HG02938 (cell line): ENCODE data around the gene TRNP1.

Source experiments
- ATAC-seq: cut with Tn5 transposase; IDR thresholded peaks from one replicate; pipeline ENCODE4 v1.9.1; 2021; ENCODE audit warnings: mild to moderate bottlenecking, moderate library complexity; ENCODE audit not compliant: unreplicated experiment

TRNP1 gene

DNA sequence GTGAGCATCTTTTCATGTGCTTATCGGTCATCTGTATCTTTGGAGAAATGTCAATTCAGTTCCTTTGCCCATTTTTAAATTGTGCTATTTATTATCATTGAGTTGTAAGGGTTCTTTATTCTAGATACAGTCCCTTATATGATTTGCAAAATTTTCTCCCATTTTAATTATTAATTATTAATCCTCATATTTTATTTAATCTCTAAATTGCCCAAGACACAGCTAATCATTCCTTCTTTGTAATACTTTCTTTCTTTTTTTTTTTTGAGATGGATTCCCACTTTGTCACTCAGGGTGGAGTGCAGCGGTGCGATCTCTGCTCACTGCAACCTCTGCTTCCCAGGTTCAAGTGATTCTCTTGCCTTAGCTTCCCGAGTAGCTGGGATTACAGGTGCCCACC is 32.2 kb downstream of the TRNP1 start:
- no peak for ATAC-seq

DNA sequence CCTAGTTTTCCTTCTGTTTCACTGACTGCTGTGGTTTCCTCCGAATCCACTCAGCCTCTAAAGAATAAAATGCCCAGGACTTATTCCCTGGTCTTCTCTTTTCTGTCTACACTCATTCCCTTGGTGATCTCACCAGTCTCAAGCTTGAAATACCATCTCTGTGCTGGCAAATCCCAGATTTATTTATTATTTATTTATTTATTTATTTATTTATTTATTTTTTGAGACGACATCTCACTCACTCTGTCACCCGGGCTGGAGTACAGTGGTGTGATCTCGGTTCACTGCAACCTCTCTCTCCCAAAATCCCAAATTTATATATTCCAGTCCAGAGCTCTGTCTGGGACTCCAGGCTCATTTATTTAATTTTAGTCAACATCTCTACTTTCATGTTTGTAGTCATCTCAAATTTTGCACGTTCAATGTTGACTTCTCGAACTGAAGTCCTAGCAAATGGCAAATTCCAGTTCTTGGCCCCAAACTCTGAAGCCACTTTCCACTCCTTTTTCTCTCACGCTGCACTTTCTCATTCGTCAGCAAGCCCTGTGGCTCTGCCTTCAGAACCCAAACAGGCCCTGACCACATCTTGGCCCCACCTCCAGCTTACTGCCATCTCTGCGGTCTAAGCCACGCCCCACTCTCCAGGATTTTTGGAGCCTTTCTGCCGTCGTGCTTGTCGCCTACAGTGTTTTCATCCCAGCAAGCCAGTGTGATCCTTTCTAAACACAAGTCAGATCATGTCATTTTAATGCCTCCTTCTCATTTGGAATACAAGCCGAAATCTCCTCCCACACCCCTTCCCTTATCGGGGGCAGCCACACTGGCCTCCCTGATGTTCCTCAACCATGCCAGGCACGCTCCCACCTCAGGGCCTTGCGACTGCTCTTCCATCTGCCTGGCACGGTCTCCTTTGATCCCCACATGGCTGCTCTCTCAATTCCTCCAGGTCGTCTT is 33.4 kb downstream of the TRNP1 start:
- ATAC-seq: no peak

DNA sequence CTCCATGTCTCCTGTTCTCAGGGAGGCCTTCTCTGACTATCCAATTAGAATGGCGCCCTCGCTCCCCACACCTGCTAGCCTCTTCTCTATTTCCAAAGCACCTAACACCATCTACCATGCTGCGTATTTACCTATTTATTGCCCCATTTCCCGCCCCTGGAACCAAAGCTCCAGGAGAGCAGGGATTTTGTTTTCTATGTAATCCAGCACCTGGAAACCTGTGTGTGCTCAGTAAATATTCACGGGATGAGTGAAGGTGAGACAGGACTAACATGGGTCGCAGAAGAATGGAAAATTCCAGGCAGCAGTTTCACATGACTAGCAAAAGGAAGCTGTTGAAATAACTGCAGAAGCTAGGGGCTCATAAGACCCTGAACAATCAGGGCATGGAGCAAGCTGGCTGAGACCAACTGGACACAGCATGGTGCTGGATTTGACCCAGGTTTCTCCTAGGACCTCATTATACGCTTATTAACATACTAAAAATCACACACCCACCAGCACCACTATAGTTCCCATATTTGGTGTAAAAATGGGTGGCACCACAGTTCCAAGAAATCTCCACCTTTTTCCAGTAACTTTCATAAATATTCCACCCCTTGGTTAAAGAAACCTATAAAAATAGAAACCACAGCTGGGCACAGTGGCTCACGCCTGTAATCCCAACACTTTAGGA is 34.2 kb downstream of the TRNP1 start:
- no peak for ATAC-seq

DNA sequence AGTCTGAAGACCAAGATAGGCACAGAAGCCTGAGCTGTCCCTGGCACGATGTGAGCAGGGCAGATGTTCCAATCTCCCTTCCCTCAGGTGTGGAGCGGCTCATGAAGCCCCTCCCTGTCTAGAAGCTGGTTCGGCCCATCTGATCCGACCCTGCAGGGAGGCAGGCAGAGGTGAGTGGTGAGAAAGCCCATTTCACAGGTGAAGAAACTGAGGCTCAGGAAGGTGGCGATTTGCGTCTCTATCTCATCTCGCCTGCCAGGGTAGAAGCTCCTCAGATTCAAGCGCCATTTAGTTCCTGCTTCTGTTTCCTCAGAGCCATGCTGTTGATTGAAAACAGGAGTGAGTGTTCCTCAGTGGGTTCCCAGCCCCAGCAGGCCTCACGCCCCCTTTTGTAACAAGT is 36.0 kb downstream of the TRNP1 start:
- ATAC-seq: no peak

DNA sequence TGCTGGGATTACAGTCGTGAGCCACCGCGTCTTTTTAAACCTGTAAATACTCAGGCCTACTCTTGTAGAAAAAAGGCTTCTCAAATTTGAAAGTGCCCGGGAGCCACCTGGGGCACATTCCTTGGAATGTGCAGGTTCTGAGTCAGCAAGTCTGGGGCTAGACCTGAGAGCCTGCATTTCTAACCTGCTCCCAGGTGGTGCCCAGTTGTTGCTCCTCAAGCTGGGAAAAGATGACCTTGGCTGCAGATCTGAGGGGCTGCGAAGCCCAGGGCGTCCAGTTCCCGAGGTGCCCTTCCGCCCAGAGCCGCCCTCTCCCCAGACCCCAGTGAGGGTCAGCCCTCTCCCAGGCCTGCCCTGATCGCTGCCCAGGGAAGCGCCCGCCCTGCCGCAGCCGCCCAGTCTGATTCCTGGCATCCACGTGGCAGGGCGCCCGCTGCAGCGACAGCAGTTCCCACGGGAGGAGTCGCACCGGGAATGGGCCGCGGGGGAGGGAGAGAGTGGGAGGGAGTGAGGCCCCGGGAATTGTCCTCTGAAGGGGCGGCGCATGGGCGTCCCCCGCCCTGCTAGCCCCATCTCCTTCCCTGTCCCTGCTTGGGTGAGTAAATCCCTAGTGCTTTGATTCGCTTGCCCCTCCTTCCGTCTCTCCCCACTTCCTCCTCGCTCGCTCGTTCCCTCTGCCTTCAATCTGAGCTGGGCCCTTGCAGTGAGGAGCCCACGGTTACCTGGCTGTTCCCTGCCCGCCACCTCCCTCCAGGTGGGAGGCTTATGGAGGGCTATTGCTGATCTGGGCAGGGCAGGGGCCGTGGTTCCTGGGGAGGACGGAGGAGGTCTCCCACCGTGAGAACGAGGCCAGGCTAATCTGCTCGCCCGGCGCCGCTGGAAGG is 38.0 kb downstream of the TRNP1 start:
- ATAC-seq: no peak

DNA sequence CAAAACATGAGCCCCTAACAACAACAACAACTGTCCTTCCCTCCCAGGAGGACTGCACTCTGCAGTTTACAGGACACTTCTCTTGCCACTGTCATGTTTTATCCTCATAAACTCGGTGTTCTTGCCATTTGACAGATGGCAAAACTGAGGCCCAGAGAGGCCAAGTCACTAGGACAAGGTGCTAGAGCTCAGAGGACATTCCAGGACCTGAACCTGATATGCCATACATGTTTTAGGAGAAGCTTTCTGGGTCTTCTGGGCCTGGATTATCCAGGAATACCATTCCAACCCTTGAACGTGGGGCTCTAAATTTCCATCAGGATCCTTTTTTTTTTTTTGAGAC is 38.6 kb downstream of the TRNP1 start:
- no peak for ATAC-seq

DNA sequence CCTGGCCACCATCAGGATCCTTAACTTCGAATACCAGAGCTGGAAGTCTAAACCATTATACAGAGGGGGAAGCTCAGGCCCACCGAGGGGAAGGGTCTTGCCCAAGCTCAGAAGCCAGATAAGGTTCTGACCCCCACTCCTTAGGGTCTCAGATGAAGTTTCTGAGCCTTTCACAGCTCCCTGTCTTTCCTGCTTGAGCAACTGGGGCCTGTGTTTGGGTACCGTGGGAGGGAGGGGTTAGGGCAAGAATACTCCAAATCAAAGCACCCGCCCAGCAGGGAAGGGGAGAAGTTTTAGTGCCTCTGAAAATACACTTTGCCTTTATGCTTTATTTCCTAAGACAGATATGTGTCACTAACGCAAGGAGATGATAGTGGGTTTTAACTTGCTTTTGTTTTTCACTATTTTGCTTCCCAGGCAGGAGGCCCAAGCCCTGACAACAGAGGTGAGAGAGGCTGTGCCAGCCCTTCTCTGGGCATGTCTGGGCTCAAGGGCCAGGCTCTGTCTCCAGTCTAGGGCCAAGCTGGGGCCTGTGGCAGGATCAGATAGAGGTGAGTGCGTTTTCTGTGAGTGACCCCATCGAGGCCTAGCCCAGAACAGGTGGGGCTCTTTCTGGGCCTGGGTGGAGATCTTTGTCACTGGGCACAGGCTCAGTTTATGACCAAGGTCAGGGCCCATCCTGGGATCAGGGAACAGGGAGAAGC is 39.7 kb downstream of the TRNP1 start:
- ATAC-seq: no peak

DNA sequence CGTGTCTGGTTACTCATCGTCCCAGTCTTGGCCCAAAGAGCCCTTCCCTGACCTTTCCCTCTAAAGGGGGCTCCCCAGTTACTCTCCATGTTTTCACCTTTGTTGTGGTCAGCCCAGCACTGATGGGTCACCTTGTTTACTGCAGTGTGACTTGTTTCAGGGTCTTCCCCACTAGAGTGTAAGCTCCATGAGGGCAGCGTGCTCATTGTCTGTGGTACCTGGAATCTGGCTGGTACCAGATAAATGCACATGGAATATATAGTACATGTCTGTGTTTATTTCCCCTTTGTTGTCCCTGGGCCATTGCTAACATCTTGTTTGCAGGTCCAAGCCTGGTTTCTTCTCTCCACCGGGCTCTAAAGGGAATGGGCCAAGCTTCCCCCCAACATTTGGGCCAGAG is 41.9 kb downstream of the TRNP1 start:
- no peak for ATAC-seq

DNA sequence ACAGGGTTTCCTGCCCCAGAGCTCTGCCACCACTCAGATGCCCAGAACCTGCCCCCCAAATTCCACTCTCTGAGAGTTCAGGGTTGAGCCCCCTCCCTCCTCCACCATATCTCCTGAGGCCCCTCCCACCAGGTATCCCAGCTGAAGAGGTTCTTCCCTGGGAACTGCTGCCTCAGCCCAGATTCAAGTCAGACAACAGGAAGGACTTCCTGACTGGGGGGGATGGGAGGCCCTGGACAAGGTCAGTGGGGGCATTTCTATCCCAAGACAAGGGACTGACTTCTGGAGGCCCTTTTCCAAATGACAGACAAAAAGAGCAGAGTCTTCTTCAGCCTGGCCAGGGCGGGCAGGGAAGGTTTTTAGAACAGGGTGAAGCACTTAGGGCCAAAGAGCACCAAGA is 43.2 kb downstream of the TRNP1 start:
- ATAC-seq: no peak

DNA sequence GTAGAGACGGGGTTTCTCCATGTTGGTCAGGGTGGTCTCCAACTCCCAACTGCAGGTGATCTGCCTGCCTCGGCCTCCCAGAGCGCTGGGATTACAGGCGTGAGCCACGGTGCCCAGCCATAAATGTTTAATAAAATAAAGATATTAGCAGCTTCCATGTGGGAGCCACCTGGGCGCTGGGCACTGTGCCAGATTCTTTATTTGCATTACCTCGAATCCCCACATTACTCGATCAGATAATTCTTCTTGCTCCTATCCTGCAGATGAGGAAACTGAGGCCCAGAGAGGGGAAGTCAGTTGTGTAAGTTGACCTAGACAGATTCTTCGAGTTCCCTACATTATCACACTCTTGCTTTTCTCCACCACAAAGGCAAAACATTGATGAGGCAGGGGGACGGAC is 44.0 kb downstream of the TRNP1 start:
- ATAC-seq: no peak

- ATAC-seq: no peak
These were observed 44.5 kb downstream of the TRNP1 start for GRCh38 chr1:27038020-27038419.

GRCh38 chr1:27042670-27043069 is 49.2 kb downstream of the TRNP1 start:
- no peak for ATAC-seq

DNA sequence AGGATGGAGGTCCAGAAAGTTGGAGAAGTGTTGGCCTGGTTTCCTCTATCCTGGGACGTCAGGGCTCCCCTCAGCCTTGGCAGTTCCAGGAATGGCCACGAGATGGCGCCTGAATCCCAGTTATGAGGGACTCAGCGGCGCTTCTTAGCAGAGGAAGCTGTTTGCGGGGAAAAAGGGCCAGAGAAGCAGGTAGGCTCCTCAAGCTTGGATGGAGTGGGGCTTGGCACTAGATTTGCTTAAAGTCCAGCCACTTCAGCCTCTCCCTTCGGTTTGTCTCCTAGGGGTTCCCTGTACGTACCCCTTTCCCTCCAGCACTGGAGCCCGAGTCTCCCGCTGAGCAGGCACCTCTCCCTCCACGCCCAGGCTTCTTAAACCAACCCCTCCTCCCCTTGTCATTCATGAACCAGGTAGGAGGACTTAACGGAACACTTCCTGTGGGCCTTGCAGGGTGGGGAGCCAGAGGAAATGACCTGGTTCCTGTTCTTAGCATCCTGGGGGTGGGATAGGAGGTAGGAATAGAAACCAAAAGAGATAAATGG is 51.2 kb downstream of the TRNP1 start:
- no peak for ATAC-seq

DNA sequence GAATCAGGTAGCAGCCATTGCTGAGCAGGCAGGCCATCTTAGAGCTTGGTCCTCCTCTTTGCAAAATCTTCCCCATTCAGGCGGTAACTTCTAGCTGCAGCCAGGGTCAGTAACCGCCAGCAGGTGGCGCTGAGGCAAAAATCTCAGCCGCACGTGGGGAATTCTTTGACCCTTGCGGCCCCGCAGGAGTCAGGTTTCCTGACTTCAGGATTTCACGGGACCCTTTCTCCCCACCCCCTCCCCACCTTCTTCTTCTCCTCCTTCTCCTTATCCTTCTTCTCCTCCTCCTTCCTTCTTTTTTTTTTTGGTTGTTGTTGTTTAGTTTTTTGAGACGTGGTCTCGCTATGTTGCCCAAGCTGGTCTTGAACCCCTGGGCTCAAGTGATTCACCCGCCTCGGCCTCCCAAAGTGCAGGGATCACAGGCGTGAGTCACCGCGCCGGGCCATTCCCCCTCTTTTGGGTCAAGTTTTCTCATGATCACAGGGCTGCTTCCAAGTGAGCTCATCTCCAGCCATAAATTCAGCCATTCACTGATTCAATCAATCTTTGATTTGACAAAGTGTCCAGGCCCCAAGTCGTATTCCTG is 52.6 kb downstream of the TRNP1 start:
- ATAC-seq: no peak

- ATAC-seq: no peak
These were observed 54.4 kb downstream of the TRNP1 start for GRCh38 chr1:27047914-27048313.

GRCh38 chr1:27049100-27049499 is 55.6 kb downstream of the TRNP1 start:
- ATAC-seq: no peak

- no peak for ATAC-seq
These were observed 56.1 kb downstream of the TRNP1 start for GRCh38 chr1:27049607-27050006.
